Epithelial cell of proximal tubule (primary cell): Measurements from ENCODE around the gene SPECC1L. TPM values are rescaled to one million over a fixed set of nuclear protein-coding genes. Genes with fewer than 3 reads are reported as not detected.

Experiments used
- DNase-seq: peaks from one replicate; pipeline ENCODE4 v3.0.0-alpha.2; 2011; ENCODE audit warnings: low read depth
- H3K4me3 ChIP-seq: 2 replicates; pipeline ENCODE4 v1.5.1; 2011; ENCODE audit warnings: low read depth, mild to moderate bottlenecking, low read length
- CTCF ChIP-seq: conservative IDR thresholded peaks from 2 replicates; pipeline ENCODE4 v1.5.1; 2012; ENCODE audit warnings: low read depth, mild to moderate bottlenecking, low read length
- total RNA-seq: library from RNA; depleted of rRNA; stranded (reverse); fragments of >200 nt; gene quantifications from 2 replicates; pipeline ENCODE4 v1.2.3, GENCODE V29; 2015

Gene SPECC1L
- total RNA-seq, 1 donor from 2014 or later: 22.7 TPM

GRCh38 chr22:24413271-24413670, 142.6 kb downstream of the SPECC1L start:
- no peak for DNase-seq
- H3K4me3 ChIP-seq: no peak overlapping the region
- no peak for TF ChIP-seq CTCF

- DNase-seq: no peak
- no peak for TF ChIP-seq CTCF
- no peak overlapping the region for H3K4me3 ChIP-seq
These were observed 143.2 kb downstream of the SPECC1L start for GRCh38 chr22:24413736-24414385.

GRCh38 chr22:24414523-24414922, 143.9 kb downstream of the SPECC1L start:
- no peak overlapping the region for H3K4me3 ChIP-seq
- TF ChIP-seq CTCF: no peak
- no peak for DNase-seq

DNA sequence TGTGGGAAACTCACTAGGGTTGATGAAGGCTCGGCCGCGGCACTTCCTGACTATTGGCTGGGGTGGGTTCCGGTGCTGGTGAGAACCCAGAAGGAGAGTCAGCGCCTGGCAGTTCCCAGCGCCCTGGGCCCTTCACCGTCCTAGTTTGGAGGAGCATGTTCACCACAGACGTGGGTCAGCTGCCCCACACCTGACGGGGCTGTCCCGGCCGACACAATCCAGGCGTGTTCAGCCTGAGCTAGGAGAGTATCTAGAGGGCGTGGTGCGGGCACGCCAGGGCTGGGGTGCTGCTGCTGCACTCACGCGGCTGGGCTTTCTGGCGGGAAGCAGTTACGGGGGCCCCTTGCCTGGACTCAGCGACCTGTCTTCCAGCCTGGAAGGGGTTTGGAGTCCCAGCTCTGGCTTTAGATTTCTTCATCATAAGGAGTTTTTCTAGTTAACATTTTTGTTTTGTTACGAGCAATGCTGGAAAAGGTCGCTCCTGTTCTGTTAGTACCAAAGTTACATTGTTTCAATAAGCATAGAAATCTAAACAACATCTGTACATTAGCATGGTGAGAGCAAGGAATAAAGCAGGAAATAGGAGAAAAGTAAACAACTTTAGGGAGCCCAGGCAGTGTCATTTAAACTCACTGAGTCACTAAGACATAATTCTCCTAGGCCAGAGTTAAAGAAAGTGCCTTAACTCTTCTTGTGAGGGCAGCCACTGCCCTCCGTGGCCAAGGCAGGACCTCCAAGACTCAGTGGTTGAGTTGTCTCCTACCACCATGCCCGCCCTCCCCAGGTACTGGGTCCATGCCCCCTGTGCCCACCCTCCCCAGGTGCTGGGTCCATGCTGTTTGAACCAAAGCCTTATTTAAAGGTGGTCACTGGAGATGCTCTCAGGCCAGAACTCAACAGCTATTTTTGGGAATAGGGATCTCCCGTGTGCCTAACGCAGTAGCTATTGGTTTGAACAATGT, 144.6 kb downstream of the SPECC1L start:
- TF ChIP-seq CTCF: no peak
- H3K4me3 ChIP-seq: no peak overlapping the region
- no peak for DNase-seq

DNA sequence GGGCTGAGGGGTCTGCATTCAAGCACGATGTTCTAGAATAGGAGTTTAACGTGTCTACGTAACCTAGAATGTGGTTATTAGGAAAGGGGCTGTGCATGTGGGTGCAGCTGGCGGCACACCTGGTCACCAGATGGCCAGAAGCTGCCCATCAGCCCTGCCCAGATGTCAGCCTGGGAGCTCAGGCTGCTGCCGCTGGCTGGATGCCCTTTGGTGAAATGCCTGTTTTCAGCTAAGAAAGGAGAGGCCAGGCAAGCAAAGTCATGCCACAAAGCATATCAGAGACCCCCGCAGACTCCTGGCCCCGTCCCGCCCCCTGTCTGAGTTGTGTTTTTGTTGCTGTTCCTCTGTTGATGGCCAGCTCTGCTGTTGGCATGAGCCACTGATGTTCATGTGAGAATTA, 145.5 kb downstream of the SPECC1L start:
- no peak overlapping the region for H3K4me3 ChIP-seq
- no peak for DNase-seq
- no peak for TF ChIP-seq CTCF

DNA sequence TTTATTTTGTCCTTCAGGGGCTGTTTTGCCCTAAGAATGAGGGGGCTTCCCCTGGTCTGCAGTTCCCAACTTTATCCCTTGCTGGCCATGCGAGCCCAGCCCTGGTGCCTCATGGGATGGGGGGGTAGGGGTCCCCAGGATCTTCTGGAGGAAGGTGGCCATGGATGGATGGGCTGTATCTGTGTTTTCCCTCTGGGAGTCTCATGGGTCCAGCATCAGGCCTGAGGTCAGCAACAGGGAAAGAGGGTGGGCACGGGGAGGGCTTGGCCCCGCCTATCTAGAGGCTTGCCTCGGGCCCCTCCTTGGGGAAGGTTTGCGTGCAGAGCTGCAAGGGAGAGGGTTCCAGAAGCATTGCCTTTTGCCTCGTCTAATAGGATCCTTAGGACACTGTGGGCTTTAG, 146.0 kb downstream of the SPECC1L start:
- H3K4me3 ChIP-seq: no peak overlapping the region
- no peak for DNase-seq
- no peak for TF ChIP-seq CTCF
